Measurements from ENCODE around the gene ARRB1. TPM values are rescaled to one million over a fixed set of nuclear protein-coding genes. Genes with fewer than 3 reads are reported as not detected.

The ARRB1 gene
- total and polyA plus RNA-seq, 2 donors from 2014 or later = 17.6 to 53.8 TPM

DNA sequence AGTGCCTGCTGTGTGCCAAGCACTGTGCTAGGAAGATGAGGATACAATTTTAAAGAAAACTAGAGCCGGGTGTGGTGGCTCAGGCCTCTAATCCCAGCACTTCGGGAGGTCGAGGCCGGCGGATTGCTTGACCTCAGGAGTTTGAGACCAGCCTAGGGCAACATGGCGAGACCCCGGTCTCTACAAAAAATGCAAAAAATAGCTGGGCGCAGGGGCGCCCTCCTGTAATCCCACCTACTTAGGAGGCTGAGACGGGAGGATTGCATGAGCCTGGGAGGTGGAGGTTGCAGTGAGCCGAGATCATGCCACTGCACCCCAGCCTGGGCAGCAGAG is 102.6 kb downstream of the ARRB1 start:
- Histone ChIP-seq H3K27ac (ENCODE audit: low read depth in 2 of 2, low read length in 2 of 2) (no peak overlapping the region), H3K9ac (ENCODE audit: low read length in 3 of 3) (no peak overlapping the region), H3K27me3 (ENCODE audit: control insufficient read depth, insufficient read depth, low read length) (peaks cover 4% of the 10 kb centered on the region), H3K9me3 (ENCODE audit: control insufficient read depth in 2 of 3, insufficient read depth in 1 of 3, low read length in 3 of 3) (no peaks in the 10 kb centered on the region), H3K36me3 (ENCODE audit: control insufficient read depth in 2 of 3, insufficient read depth in 3 of 3, low read length in 3 of 3) (no peaks in the 10 kb centered on the region), H3K4me3 (ENCODE audit: low read length in 3 of 3) (no peak overlapping the region), H3K4me1 (ENCODE audit: control insufficient read depth in 2 of 3, insufficient read depth in 2 of 3, low read depth in 1 of 3, low read length in 3 of 3) (no peaks in the 10 kb centered on the region)
- FAIRE-seq = no peak
- intact Hi-C loops (cut with DNase I) = loop anchor here (5.0 to 10.0 kb wide), 3 partner anchors 107 to 317 kb away; no protein-coding TSS in a partner anchor
- DNase-seq = no peak
- TF ChIP-seq, protein P1, sequence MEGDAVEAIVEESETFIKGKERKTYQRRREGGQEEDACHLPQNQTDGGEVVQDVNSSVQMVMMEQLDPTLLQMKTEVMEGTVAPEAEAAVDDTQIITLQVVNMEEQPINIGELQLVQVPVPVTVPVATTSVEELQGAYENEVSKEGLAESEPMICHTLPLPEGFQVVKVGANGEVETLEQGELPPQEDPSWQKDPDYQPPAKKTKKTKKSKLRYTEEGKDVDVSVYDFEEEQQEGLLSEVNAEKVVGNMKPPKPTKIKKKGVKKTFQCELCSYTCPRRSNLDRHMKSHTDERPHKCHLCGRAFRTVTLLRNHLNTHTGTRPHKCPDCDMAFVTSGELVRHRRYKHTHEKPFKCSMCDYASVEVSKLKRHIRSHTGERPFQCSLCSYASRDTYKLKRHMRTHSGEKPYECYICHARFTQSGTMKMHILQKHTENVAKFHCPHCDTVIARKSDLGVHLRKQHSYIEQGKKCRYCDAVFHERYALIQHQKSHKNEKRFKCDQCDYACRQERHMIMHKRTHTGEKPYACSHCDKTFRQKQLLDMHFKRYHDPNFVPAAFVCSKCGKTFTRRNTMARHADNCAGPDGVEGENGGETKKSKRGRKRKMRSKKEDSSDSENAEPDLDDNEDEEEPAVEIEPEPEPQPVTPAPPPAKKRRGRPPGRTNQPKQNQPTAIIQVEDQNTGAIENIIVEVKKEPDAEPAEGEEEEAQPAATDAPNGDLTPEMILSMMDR (IDR thresholded peaks at IDR 0.05; ENCODE audit: borderline replicate concordance, extremely low read depth, insufficient read depth) = no peak

DNA sequence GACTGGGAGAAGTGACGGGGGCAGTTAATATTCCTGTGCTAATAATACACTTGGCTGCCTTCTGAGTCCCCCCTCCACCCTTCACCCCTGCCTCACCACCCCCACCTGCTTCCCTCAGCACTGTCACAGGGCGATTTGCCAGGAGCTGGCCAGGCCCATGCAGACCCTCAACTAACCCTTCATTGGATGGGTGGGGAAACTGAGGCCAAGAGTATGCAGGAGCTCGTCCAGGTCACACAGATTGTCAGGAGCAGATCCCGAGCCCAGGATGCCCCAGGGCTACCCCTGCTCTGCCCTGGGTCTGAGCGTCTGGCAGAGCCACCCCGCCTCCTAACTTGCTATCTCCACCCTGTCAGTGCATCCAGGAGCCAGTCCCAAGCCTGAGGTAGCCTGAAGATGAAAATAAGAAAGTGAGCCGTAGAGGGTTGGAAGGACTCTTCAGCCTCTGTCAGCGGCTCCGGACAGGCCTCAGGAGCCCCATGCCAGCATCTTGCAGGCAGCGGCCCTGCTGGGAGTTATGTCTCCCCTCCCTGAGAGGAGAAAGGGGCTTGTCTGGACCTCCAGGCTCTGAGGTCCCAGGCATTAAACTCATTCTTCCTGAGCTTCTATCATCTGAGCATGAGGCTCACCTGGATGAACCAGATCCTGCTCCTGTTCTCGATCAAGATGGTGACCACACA is 104.7 kb downstream of the ARRB1 start:
- intact Hi-C loops (cut with DNase I) = loop anchor here (5.0 to 10.0 kb wide), 3 partner anchors 105 to 315 kb away; no protein-coding TSS in a partner anchor
- DNase-seq (peak; percentile 44 to 59 (median 53)), FAIRE-seq (no peak)
- Histone ChIP-seq H3K36me3 (ENCODE audit: control insufficient read depth in 2 of 3, insufficient read depth in 3 of 3, low read length in 3 of 3) (no peaks in the 10 kb centered on the region), H3K4me3 (ENCODE audit: low read length in 3 of 3) (no peak overlapping the region), H3K9ac (ENCODE audit: low read length in 3 of 3) (no peak overlapping the region), H3K27ac (ENCODE audit: low read depth in 2 of 2, low read length in 2 of 2) (no peak overlapping the region), H3K4me1 (ENCODE audit: control insufficient read depth in 2 of 3, insufficient read depth in 2 of 3, low read depth in 1 of 3, low read length in 3 of 3) (peaks cover 0 to 3% (median 0%) of the 10 kb centered on the region in 3 donors), H3K27me3 (ENCODE audit: control insufficient read depth, insufficient read depth, low read length) (peaks cover 15% of the 10 kb centered on the region), H3K9me3 (ENCODE audit: control insufficient read depth in 2 of 3, insufficient read depth in 1 of 3, low read length in 3 of 3) (no peaks in the 10 kb centered on the region)
- TF ChIP-seq, protein P1 (IDR thresholded peaks at IDR 0.05; ENCODE audit: borderline replicate concordance, extremely low read depth, insufficient read depth) = no peak

DNA sequence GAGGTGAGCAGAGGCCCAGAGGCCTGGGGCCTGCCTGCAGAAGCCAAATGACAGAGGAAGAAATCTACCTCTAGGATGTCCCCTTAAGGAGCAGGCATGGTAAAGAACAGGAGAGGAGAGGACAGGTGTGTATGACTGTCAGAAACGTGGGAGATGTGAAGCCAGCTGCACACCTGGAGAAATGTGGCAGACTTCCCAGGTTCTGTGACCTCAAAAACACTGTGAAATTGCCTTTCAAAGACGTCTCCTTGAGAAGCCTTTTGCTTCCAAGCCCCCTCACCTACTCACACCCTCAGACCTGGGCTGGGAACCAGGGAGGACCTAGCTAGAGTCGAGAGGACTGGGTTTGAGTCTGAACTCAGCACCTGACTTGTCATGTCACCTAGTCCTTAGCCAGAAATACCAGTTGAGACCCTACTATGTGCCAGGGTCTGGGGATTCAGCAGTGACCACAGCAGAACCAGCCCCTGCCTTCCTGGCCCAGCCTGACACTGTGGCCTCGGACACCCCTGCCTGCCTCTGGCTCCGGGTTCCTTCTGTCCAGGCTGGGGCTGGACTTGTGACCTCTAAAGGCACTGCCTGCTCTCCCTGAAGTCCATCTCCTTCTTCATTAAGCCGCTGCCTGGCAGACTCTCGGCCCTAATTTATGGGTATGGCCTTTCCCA is 105.3 kb downstream of the ARRB1 start:
- H3K27me3 ChIP-seq (ENCODE audit: control insufficient read depth, insufficient read depth, low read length) = peaks cover 15% of the 10 kb centered on the region
- TF ChIP-seq, protein P1 (IDR thresholded peaks at IDR 0.05; ENCODE audit: borderline replicate concordance, extremely low read depth, insufficient read depth) = no peak
- H3K9me3 ChIP-seq (ENCODE audit: control insufficient read depth in 2 of 3, insufficient read depth in 1 of 3, low read length in 3 of 3) = no peaks in the 10 kb centered on the region
- FAIRE-seq (no peak), DNase-seq (peak in 1 of 5 donors; percentile 60)
- no peak overlapping the region for H3K9ac ChIP-seq (ENCODE audit: low read length in 3 of 3)
- no peaks in the 10 kb centered on the region for H3K36me3 ChIP-seq (ENCODE audit: control insufficient read depth in 2 of 3, insufficient read depth in 3 of 3, low read length in 3 of 3)
- peaks cover 0 to 7% (median 0%) of the 10 kb centered on the region in 3 donors for H3K4me1 ChIP-seq (ENCODE audit: control insufficient read depth in 2 of 3, insufficient read depth in 2 of 3, low read depth in 1 of 3, low read length in 3 of 3)
- no peak overlapping the region for H3K27ac ChIP-seq (ENCODE audit: low read depth in 2 of 2, low read length in 2 of 2)
- no peak overlapping the region for H3K4me3 ChIP-seq (ENCODE audit: low read length in 3 of 3)
- intact Hi-C loops (cut with DNase I) = loop anchor here (5.0 to 10.0 kb wide), 3 partner anchors 104 to 314 kb away; no protein-coding TSS in a partner anchor
